SK-N-SH treated with all-trans-retinoic acid at 6 μM for 48 hours (cell line): ENCODE measurements around the gene KIF18B.

Source experiments
- ATAC-seq: fragments of 200-7000 bp; cut with Tn5 transposase; 3 replicates; pipeline ENCODE4 v1.9.1; 2020; ENCODE audit warnings: mild to moderate bottlenecking, moderate library complexity
- ARNTL ChIP-seq: fragments of 450-650 bp; formaldehyde crosslinking; IDR thresholded peaks from 2 replicates; pipeline ENCODE4 v1.5.0; 2020; ENCODE audit warnings: low read depth, mild to moderate bottlenecking, moderate library complexity, borderline replicate concordance
- CSDC2 ChIP-seq: fragments of 250-450 bp; sonication (Bioruptor Pico); IDR thresholded peaks from 2 replicates; pipeline ENCODE4 v1.5.0; 2020; ENCODE audit warnings: mild to moderate bottlenecking, moderate library complexity
- ESRRG ChIP-seq: fragments of 250-450 bp; sonication (Bioruptor Pico); IDR thresholded peaks from 2 replicates; pipeline ENCODE4 v1.6.1; 2021; ENCODE audit warnings: mild to moderate bottlenecking
- GLIS3 ChIP-seq: fragments of 250-450 bp; sonication (Bioruptor Pico); IDR thresholded peaks from 2 replicates; pipeline ENCODE4 v1.5.0; 2020; ENCODE audit warnings: mild to moderate bottlenecking, moderate library complexity
- ISL1 ChIP-seq: fragments of 250-450 bp; sonication (Bioruptor Pico); IDR thresholded peaks from 2 replicates; pipeline ENCODE4 v2.1.2; 2022; ENCODE audit warnings: mild to moderate bottlenecking, moderate library complexity
- OSR1 ChIP-seq: fragments of 250-450 bp; sonication (Bioruptor Pico); IDR thresholded peaks from 2 replicates; pipeline ENCODE4 v1.8.0; 2022; ENCODE audit warnings: moderate library complexity, mild to moderate bottlenecking, inconsistent platforms
- PPARA ChIP-seq: fragments of 250-450 bp; sonication (Bioruptor Pico); IDR thresholded peaks from 2 replicates; pipeline ENCODE4 v1.5.0; 2020; ENCODE audit warnings: mild to moderate bottlenecking, borderline replicate concordance
- RARB ChIP-seq: fragments of 250-450 bp; sonication (Bioruptor Pico); IDR thresholded peaks from 2 replicates; pipeline ENCODE4 v1.8.0; 2021; ENCODE audit warnings: mild to moderate bottlenecking, moderate library complexity
- SNAI2 ChIP-seq: fragments of 250-450 bp; sonication (Bioruptor Pico); IDR thresholded peaks from 2 replicates; pipeline ENCODE4 v1.5.0; 2020; ENCODE audit warnings: mild to moderate bottlenecking, moderate library complexity
- TCF4 ChIP-seq: fragments of 250-450 bp; sonication (Bioruptor Pico); IDR thresholded peaks from 2 replicates; pipeline ENCODE4 v1.8.0; 2021; ENCODE audit warnings: mild to moderate bottlenecking, moderate library complexity, borderline replicate concordance
- TOX ChIP-seq: fragments of 250-450 bp; sonication (Bioruptor Pico); IDR thresholded peaks from 2 replicates; pipeline ENCODE4 v1.8.0; 2021; ENCODE audit warnings: mild to moderate bottlenecking, moderate library complexity, borderline replicate concordance
- ZC3H10 ChIP-seq: fragments of 250-450 bp; sonication (Bioruptor Pico); IDR thresholded peaks from 2 replicates; pipeline ENCODE4 v1.5.1; 2021; ENCODE audit warnings: mild to moderate bottlenecking, moderate library complexity
- ZFP3 ChIP-seq: fragments of 250-450 bp; sonication (Bioruptor Pico); IDR thresholded peaks from 2 replicates; pipeline ENCODE4 v1.5.0; 2020; ENCODE audit warnings: mild to moderate bottlenecking, moderate library complexity
- ZFP30 ChIP-seq: fragments of 450-650 bp; formaldehyde crosslinking; IDR thresholded peaks from 2 replicates; pipeline ENCODE4 v1.5.0; 2022; ENCODE audit warnings: mild to moderate bottlenecking, moderate library complexity
- ZNF565 ChIP-seq: fragments of 450-650 bp; formaldehyde crosslinking; conservative IDR thresholded peaks from 2 replicates; pipeline ENCODE4 v1.5.0; 2020; ENCODE audit warnings: low read depth, mild to moderate bottlenecking, moderate library complexity
- ZNF70 ChIP-seq: fragments of 450-650 bp; formaldehyde crosslinking; IDR thresholded peaks from 2 replicates; pipeline ENCODE4 v1.5.0; 2020; ENCODE audit warnings: mild to moderate bottlenecking, moderate library complexity
- ZNF8 ChIP-seq: fragments of 450-650 bp; formaldehyde crosslinking; IDR thresholded peaks from 2 replicates; pipeline ENCODE4 v1.5.0; 2020; ENCODE audit warnings: mild to moderate bottlenecking, moderate library complexity
- TF ChIP-seq, protein P1 (sequence below): fragments of 250-450 bp; sonication (Bioruptor Pico); IDR thresholded peaks from 2 replicates; pipeline ENCODE4 v1.5.0; 2020; ENCODE audit warnings: mild to moderate bottlenecking, moderate library complexity
- TF ChIP-seq, protein P2 (sequence below): fragments of 250-450 bp; sonication (Bioruptor Pico); IDR thresholded peaks from 2 replicates; pipeline ENCODE4 v1.8.0; 2021; ENCODE audit warnings: low read depth, mild to moderate bottlenecking, moderate library complexity, borderline replicate concordance
- TF ChIP-seq, protein P3 (sequence below): fragments of 250-450 bp; sonication (Bioruptor Pico); IDR thresholded peaks from 2 replicates; pipeline ENCODE4 v1.8.0; 2020; ENCODE audit warnings: mild to moderate bottlenecking, moderate library complexity, borderline replicate concordance
- TF ChIP-seq, protein P4 (sequence below): fragments of 250-450 bp; sonication (Bioruptor Pico); IDR thresholded peaks from 2 replicates; pipeline ENCODE4 v1.5.1; 2021; ENCODE audit warnings: mild to moderate bottlenecking, moderate library complexity
- TF ChIP-seq, protein P5 (sequence below): fragments of 250-450 bp; sonication (Bioruptor Pico); IDR thresholded peaks from 2 replicates; pipeline ENCODE4 v1.5.1; 2020; ENCODE audit warnings: low read depth, mild to moderate bottlenecking, moderate library complexity

KIF18B gene

DNA sequence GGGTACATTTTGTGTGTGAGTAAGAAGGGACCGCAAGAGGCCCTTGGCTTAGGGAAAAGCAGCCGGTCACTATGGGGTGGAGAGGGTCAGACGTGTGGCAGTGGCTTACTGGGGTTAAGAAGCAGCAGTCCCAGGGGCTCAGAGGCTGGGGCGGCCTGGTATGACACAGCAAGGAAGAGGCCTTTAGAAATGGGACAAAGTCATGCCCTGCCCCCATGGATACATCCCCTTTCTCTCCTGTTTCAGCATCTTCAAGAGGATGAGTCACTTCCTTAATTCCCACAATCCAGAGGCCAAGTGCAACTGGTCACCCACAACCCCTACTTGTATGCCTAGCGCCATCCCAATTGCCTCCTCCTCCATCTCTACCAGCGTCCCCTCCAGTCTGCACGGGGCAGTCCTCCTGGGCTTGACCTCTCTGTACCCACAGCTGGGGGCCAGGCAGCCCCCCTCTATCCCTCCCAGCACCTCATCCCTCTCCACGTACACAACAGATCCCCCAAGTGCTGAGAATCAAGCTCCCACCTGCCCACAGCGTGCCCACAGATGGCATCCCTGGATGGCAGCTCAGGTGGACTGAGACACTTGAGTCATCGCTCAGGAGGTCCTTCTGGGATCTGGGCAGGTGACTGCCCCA lies 41.4 kb downstream of the KIF18B start:
- ATAC-seq: peak; percentile 66
- TF ChIP-seq, protein P1, sequence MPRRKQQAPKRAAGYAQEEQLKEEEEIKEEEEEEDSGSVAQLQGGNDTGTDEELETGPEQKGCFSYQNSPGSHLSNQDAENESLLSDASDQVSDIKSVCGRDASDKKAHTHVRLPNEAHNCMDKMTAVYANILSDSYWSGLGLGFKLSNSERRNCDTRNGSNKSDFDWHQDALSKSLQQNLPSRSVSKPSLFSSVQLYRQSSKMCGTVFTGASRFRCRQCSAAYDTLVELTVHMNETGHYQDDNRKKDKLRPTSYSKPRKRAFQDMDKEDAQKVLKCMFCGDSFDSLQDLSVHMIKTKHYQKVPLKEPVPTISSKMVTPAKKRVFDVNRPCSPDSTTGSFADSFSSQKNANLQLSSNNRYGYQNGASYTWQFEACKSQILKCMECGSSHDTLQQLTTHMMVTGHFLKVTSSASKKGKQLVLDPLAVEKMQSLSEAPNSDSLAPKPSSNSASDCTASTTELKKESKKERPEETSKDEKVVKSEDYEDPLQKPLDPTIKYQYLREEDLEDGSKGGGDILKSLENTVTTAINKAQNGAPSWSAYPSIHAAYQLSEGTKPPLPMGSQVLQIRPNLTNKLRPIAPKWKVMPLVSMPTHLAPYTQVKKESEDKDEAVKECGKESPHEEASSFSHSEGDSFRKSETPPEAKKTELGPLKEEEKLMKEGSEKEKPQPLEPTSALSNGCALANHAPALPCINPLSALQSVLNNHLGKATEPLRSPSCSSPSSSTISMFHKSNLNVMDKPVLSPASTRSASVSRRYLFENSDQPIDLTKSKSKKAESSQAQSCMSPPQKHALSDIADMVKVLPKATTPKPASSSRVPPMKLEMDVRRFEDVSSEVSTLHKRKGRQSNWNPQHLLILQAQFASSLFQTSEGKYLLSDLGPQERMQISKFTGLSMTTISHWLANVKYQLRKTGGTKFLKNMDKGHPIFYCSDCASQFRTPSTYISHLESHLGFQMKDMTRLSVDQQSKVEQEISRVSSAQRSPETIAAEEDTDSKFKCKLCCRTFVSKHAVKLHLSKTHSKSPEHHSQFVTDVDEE: no peak
- no peak for TF ChIP-seq CSDC2 (CRISPR knock-in tag)
- no peak for TF ChIP-seq ZNF70 (CRISPR knock-in tag)
- TF ChIP-seq ISL1 (CRISPR knock-in tag): no peak
- TF ChIP-seq PPARA (CRISPR knock-in tag): no peak
- no peak for TF ChIP-seq GLIS3 (CRISPR knock-in tag)
- no peak for TF ChIP-seq ZNF8 (CRISPR knock-in tag)
- no peak for TF ChIP-seq ESRRG (CRISPR knock-in tag)
- TF ChIP-seq, protein P2, sequence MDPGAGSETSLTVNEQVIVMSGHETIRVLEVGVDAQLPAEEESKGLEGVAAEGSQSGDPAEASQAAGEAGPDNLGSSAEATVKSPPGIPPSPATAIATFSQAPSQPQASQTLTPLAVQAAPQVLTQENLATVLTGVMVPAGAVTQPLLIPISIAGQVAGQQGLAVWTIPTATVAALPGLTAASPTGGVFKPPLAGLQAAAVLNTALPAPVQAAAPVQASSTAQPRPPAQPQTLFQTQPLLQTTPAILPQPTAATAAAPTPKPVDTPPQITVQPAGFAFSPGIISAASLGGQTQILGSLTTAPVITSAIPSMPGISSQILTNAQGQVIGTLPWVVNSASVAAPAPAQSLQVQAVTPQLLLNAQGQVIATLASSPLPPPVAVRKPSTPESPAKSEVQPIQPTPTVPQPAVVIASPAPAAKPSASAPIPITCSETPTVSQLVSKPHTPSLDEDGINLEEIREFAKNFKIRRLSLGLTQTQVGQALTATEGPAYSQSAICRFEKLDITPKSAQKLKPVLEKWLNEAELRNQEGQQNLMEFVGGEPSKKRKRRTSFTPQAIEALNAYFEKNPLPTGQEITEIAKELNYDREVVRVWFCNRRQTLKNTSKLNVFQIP: no peak
- no peak for TF ChIP-seq ZFP30 (CRISPR knock-in tag)
- TF ChIP-seq, all 23 proteins: peak for 0

DNA sequence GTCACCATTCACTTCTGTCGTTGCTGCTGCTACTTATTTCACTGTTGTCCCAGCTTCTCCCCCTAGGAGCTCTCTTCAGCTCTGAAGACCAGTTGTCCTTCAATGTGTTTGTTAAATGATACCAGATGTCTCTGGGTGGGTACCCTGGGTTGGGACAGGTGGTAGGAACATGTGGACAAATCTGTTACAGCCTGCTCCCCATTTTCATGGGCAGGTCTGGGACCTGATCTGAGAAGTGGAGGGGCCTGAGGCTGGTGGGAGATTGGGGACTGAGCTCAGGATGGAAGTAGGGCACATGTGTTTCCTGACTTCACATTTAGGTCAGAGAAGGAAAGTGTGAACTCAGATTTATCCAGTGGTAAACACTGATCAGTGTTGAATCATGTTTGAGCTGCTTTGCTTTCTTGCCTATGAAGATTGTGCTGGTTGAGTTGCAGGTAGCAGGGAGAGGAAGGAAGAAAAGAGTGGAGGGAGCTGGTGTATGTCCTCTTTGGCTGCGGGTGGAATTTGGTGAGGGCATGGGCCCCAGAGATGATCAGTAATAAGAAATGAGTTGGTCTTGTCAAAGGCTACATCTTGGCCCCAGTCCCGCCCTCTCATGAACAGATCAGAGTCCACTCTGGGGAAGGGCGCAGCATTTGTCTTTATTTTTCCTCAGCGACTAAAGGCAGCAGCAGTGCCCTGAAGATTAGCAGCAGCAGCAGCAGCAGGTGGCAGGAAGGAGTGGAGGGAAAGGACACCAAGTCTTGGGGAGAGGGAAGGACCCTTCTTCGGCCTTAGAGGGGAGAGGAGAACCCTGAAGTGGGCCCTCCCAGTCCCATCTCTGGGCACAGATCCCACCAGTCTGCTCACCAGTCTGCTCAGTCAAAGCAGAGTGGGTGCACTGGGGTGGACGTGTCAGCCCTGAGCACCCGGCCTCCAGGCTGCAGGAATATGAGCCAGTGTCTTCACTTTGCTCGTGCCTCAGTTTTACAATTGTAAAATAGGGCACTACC lies 42.3 kb downstream of the KIF18B start:
- ATAC-seq: no peak

DNA sequence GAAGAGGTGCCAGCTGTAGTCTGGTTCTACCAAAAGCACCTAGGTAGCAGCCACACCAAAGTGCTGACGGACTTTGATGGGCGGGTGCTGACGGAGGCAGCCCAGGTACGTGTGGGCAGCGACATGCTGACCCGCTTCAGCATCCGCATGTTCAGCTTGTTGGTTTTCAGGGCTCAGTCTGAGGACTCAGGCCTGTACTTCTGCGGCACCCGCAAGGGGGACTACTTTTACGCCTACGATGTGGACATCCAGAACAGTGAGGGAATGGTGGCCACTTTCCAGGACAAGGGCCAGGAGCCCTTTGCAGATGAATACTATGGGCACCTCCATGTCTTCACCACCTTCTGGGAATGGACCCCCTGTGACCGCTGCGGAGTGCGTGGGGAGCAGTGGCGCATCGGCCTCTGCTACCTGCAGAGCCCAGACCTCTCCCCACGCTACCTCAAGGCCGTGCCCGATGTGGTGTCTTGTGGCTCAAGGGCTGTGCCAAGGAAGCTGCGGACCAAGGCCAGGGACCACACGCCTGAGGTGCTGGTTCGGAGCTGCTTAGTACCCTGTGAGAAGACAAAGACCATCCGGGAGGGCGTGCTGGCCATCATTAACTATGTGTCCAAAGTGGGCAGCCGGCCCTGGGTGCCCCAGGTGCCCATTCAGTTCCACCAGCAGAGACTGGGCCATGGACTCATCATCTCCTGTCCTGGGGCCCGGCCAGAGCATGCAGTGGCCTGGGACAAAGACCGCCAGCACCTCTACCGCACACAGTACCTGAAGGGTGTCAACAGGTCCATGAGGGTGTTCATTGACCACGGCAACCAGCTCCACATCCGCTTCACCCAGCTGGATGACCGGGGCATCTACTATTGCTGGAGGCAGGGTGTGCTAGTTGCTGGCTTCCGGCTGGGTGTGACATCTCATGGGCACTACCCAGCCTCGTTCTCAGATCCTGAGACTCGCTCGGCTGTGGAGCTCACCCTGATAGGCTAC lies 43.3 kb downstream of the KIF18B start:
- no peak for TF ChIP-seq TCF4 (CRISPR knock-in tag)
- TF ChIP-seq, protein P3, sequence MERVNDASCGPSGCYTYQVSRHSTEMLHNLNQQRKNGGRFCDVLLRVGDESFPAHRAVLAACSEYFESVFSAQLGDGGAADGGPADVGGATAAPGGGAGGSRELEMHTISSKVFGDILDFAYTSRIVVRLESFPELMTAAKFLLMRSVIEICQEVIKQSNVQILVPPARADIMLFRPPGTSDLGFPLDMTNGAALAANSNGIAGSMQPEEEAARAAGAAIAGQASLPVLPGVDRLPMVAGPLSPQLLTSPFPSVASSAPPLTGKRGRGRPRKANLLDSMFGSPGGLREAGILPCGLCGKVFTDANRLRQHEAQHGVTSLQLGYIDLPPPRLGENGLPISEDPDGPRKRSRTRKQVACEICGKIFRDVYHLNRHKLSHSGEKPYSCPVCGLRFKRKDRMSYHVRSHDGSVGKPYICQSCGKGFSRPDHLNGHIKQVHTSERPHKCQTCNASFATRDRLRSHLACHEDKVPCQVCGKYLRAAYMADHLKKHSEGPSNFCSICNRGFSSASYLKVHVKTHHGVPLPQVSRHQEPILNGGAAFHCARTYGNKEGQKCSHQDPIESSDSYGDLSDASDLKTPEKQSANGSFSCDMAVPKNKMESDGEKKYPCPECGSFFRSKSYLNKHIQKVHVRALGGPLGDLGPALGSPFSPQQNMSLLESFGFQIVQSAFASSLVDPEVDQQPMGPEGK (CRISPR knock-in tag): no peak
- TF ChIP-seq, protein P2: no peak
- no peak for TF ChIP-seq ISL1 (CRISPR knock-in tag)
- TF ChIP-seq RARB (CRISPR knock-in tag): no peak
- no peak for TF ChIP-seq ZFP3 (CRISPR knock-in tag)
- TF ChIP-seq ZNF565 (CRISPR knock-in tag): no peak
- no peak for TF ChIP-seq ZNF70 (CRISPR knock-in tag)
- TF ChIP-seq ZNF8 (CRISPR knock-in tag): no peak
- TF ChIP-seq ZC3H10 (CRISPR knock-in tag): no peak
- no peak for ATAC-seq

More for the DNA sequence above, 42.3 kb downstream of the KIF18B start:
- no peak for TF ChIP-seq SNAI2
- no peak for TF ChIP-seq OSR1 (CRISPR knock-in tag)
- TF ChIP-seq ZFP3 (CRISPR knock-in tag): no peak
- no peak for TF ChIP-seq RARB (CRISPR knock-in tag)
- TF ChIP-seq ZNF8 (CRISPR knock-in tag): no peak
- no peak for TF ChIP-seq ZNF565 (CRISPR knock-in tag)
- TF ChIP-seq GLIS3 (CRISPR knock-in tag): no peak
- TF ChIP-seq, protein P4, sequence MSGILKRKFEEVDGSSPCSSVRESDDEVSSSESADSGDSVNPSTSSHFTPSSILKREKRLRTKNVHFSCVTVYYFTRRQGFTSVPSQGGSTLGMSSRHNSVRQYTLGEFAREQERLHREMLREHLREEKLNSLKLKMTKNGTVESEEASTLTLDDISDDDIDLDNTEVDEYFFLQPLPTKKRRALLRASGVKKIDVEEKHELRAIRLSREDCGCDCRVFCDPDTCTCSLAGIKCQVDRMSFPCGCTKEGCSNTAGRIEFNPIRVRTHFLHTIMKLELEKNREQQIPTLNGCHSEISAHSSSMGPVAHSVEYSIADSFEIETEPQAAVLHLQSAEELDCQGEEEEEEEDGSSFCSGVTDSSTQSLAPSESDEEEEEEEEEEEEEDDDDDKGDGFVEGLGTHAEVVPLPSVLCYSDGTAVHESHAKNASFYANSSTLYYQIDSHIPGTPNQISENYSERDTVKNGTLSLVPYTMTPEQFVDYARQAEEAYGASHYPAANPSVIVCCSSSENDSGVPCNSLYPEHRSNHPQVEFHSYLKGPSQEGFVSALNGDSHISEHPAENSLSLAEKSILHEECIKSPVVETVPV: no peak
- no peak for TF ChIP-seq ZFP30 (CRISPR knock-in tag)
- no peak for TF ChIP-seq TOX (CRISPR knock-in tag)
- TF ChIP-seq ARNTL: no peak
- TF ChIP-seq, protein P5, sequence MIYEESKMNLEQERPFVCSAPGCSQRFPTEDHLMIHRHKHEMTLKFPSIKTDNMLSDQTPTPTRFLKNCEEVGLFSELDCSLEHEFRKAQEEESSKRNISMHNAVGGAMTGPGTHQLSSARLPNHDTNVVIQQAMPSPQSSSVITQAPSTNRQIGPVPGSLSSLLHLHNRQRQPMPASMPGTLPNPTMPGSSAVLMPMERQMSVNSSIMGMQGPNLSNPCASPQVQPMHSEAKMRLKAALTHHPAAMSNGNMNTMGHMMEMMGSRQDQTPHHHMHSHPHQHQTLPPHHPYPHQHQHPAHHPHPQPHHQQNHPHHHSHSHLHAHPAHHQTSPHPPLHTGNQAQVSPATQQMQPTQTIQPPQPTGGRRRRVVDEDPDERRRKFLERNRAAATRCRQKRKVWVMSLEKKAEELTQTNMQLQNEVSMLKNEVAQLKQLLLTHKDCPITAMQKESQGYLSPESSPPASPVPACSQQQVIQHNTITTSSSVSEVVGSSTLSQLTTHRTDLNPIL (CRISPR knock-in tag): no peak
- TF ChIP-seq, all 23 proteins: peak for 0
